Endothelial cell of umbilical vein (primary cell): ENCODE data around the gene DLGAP4. TPM values are rescaled to one million over a fixed set of nuclear protein-coding genes. Genes with fewer than 3 reads are reported as not detected.

Source experiments
- BruUV-seq: library from RNA; stranded (reverse); fragments of 400-500 nt; replicated peaks from 2 replicates; lab custom pipeline; 2021; lab: Mats Ljungman, UMichigan
- CTCF ChIA-PET: fragments of 300-600, 350-600 bp; sonication (Branson Sonifier 250); formaldehyde crosslinking; loops from one replicate; lab custom pipeline; 2021; ENCODE audit warnings: antibody characterized with exemption, inconsistent platforms; lab: Charles Lee
- POLR2A ChIA-PET: fragments of 300-600, 350-600 bp; sonication (Branson Sonifier 250); formaldehyde crosslinking; loops from one replicate; lab custom pipeline; 2021; ENCODE audit warnings: antibody characterized with exemption, inconsistent platforms; lab: Charles Lee
- DNase-seq: peaks from one replicate; pipeline ENCODE4 v3.0.0-alpha.2; 2011; ENCODE audit warnings: low read depth, low spot score
- FAIRE-seq: peaks from 2 replicates; lab custom pipeline; 2011; peaks lifted over from hg19 to GRCh38; lab: Jason Lieb, UNC
- H2AFZ ChIP-seq: 2 replicates; pipeline ENCODE4 v1.6.0; 2012; ENCODE audit warnings: low read depth, low read length, control low read depth, inconsistent platforms
- H3K27ac ChIP-seq: 2 replicates; pipeline ENCODE4 v1.5.1; 2011; ENCODE audit warnings: low read depth, mild to moderate bottlenecking, control low read depth, low read length, moderate library complexity; ENCODE audit not compliant: insufficient read depth
- H3K27me3 ChIP-seq, 2 experiments: 2 replicates each; pipeline versions ENCODE4 v1.6.0 to v1.6.1; 2011; ENCODE audit warnings: low read length in 2 of 2, mixed read lengths in 1 of 2; ENCODE audit not compliant: control insufficient read depth in 2 of 2, insufficient read depth in 2 of 2
- H3K36me3 ChIP-seq, 2 experiments: 2 replicates in 1 of 2; 3 replicates in 1 of 2; pipeline ENCODE4 v1.5.1; 2011; ENCODE audit warnings: low read length in 2 of 2, mild to moderate bottlenecking in 1 of 2, moderate library complexity in 1 of 2; ENCODE audit not compliant: control insufficient read depth in 2 of 2, insufficient read depth in 2 of 2; ENCODE audit errors: extremely low read depth in 1 of 2
- H3K4me1 ChIP-seq: 3 replicates; pipeline ENCODE4 v1.5.1; 2011; ENCODE audit warnings: mild to moderate bottlenecking, low read length; ENCODE audit not compliant: control insufficient read depth, insufficient read depth; ENCODE audit errors: extremely low read depth
- H3K4me2 ChIP-seq: 2 replicates; pipeline ENCODE4 v1.6.1; 2011; ENCODE audit warnings: low read length, control low read depth, mixed read lengths; ENCODE audit not compliant: insufficient read depth
- H3K4me3 ChIP-seq, 3 experiments: fragments of 200-600 bp in 1 of 3; sonication (generic), shearing (Covaris generic) in 1 of 3; replicated peaks in 1 of 3; 2 replicates each; pipeline ENCODE4 v1.5.1; 2011 to 2016; ENCODE audit warnings: control low read depth in 3 of 3, low read length in 3 of 3, mild to moderate bottlenecking in 2 of 3, inconsistent platforms in 1 of 3, low read depth in 1 of 3, moderate library complexity in 1 of 3; ENCODE audit not compliant: insufficient read depth in 1 of 3
- H3K79me2 ChIP-seq: 2 replicates; pipeline ENCODE4 v1.6.0; 2012; ENCODE audit warnings: low read length, inconsistent platforms; ENCODE audit not compliant: control insufficient read depth, insufficient read depth
- H3K9ac ChIP-seq: replicated peaks from 2 replicates; pipeline ENCODE3; 2011; ENCODE audit warnings: low read length, control low read depth; ENCODE audit not compliant: insufficient read depth; ENCODE audit errors: extremely low read depth
- H3K9me1 ChIP-seq: replicated peaks from 3 replicates; pipeline ENCODE4 v1.6.0; 2011; ENCODE audit warnings: mild to moderate bottlenecking, low read length; ENCODE audit not compliant: control insufficient read depth, insufficient read depth; ENCODE audit errors: extremely low read depth
- H3K9me3 ChIP-seq: replicated peaks from 2 replicates; pipeline ENCODE4 v1.5.1; 2012; ENCODE audit warnings: low read length, inconsistent platforms; ENCODE audit not compliant: control insufficient read depth, insufficient read depth
- H4K20me1 ChIP-seq: replicated peaks from 2 replicates; pipeline ENCODE3; 2011; ENCODE audit warnings: mild to moderate bottlenecking, low read length; ENCODE audit not compliant: control insufficient read depth, insufficient read depth; ENCODE audit errors: extremely low read depth
- EZH2 ChIP-seq: IDR thresholded peaks from 2 replicates; pipeline ENCODE4 v1.6.1; 2012; ENCODE audit warnings: borderline replicate concordance, low read depth, mild to moderate bottlenecking, moderate library complexity, low read length, inconsistent platforms; ENCODE audit not compliant: severe bottlenecking
- FOS ChIP-seq: IDR thresholded peaks from 2 replicates; pipeline ENCODE4 v1.6.1; 2011; ENCODE audit warnings: mild to moderate bottlenecking, low read length, moderate library complexity, borderline replicate concordance; ENCODE audit not compliant: insufficient read depth
- GATA2 ChIP-seq: IDR thresholded peaks from 2 replicates; pipeline ENCODE4 v1.7.0; 2011; ENCODE audit warnings: low read depth, mild to moderate bottlenecking, moderate library complexity, mixed read lengths, low read length; ENCODE audit not compliant: insufficient read length, insufficient read depth
- JUN ChIP-seq: IDR thresholded peaks from 2 replicates; pipeline ENCODE4 v1.6.1; 2011; ENCODE audit warnings: borderline replicate concordance, low read depth; ENCODE audit not compliant: insufficient read length, insufficient read depth
- MYC ChIP-seq: IDR thresholded peaks from one replicate; pipeline ENCODE4 v1.6.1; 2011; ENCODE audit warnings: mild to moderate bottlenecking, low read depth, low read length
- POLR2A ChIP-seq: IDR thresholded peaks from 2 replicates; pipeline ENCODE4 v1.6.1; 2012; ENCODE audit warnings: low read depth, mild to moderate bottlenecking, control low read depth, low read length
- POLR2AphosphoS5 ChIP-seq: IDR thresholded peaks from 2 replicates; pipeline ENCODE4 v1.6.1; 2012; ENCODE audit warnings: low read depth, mild to moderate bottlenecking, control low read depth, low read length, moderate library complexity; ENCODE audit not compliant: insufficient read depth
- dilution Hi-C: fragments of 300-500 bp; cut with MboI; formaldehyde crosslinking; loops from one replicate; pipeline ENCODE4 v1.15.0; 2019; ENCODE audit warnings: low sequenced_read_pairs; ENCODE audit not compliant: extremely low pct_ligation_motif_present
- intact Hi-C: fragments of 100-400 bp; cut with micrococcal nuclease; formaldehyde crosslinking; loops from one replicate; pipeline ENCODE4 v1.10.0; 2022
- polyA plus RNA-seq, 4 experiments: library from polyadenylated mRNA; depleted of rRNA in 3 of 4; stranded (reverse) in 3 of 4; unstranded in 1 of 4; fragments of >200 nt; gene quantifications; 2 replicates each; pipeline versions ENCODE4 v1.2.1 to v1.2.3, GENCODE V29; 2011 to 2012; ENCODE audit warnings: missing spikeins in 1 of 4
- total RNA-seq: library from RNA; stranded (reverse); gene quantifications from 2 replicates; pipeline ENCODE4 v1.2.3, GENCODE V29; 2021
- TF ChIP-seq, protein P1 (sequence below), 2 donors: IDR thresholded peaks; 1 replicate in 1 of 2; 2 replicates in 1 of 2; pipeline ENCODE4 v1.5.1; 2011; ENCODE audit warnings: low read length in 2 of 2, mild to moderate bottlenecking in 2 of 2, moderate library complexity in 2 of 2, control low read depth in 1 of 2, inconsistent platforms in 1 of 2, low read depth in 1 of 2; ENCODE audit not compliant: insufficient read depth in 1 of 2; ENCODE audit errors: extremely low read depth in 1 of 2
- TF ChIP-seq, protein P2 (sequence below): IDR thresholded peaks from 2 replicates; pipeline ENCODE4 v1.6.1; 2011; ENCODE audit not compliant: insufficient read depth, insufficient read length

DLGAP4 gene
- total and polyA plus RNA-seq, 2 donors (not counting 3 experiments of a cell fraction or from before 2014, with no cell fraction given): 57.5 to 125 TPM

DNA sequence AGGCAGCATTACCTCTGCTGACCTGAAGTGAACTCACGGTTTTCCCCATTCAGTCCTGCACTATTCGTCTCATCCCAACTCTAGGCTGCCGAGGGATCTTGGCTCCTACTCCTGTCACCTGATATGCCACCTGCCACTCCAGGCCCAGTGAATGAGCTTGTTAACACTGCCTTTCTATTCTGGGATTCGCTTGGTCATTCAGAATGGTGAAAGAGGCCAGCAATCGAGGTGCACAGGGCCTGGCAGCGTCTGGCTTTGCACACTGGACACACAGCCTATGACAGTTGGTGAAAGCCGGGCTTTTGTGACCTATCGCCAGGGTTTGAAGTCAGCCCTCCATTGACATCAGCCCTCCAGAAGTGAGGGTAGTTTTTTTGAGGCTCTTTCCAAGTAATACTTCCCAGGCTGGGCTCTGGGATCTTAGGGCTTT, 175.9 kb downstream of the DLGAP4 start:
- Histone ChIP-seq H3K79me2 (peaks cover 97% of the 10 kb centered on the region), H3K36me3 (peaks cover 0 to 9% of the 10 kb centered on the region in 2 experiments), H3K27me3 (no peaks in the 10 kb centered on the region), H3K9me1 (no peaks in the 10 kb centered on the region), H2AFZ (no peak overlapping the region), H3K4me1 (peaks cover 16% of the 10 kb centered on the region), H3K4me3 (no peak overlapping the region), H3K27ac (no peak overlapping the region), H4K20me1 (peaks cover 2% of the 10 kb centered on the region), H3K9ac (no peak overlapping the region), H3K4me2 (no peak overlapping the region), H3K9me3 (no peaks in the 10 kb centered on the region)
- CTCF ChIA-PET: interaction anchor here (1.0 to 2.7 kb wide), 5 partner anchors 10 to 292 kb away, joined by 3 to 7 read pairs (median 4); partner anchors contain the start of gene DSN1
- BruUV-seq: no TSS peak
- DNase-seq (no peak), FAIRE-seq (no peak)
- dilution Hi-C loops: no loop called here
- TF ChIP-seq GATA2 (no peak), POLR2AphosphoS5 (no peak), MYC (no peak), FOS (no peak), JUN (no peak), POLR2A (no peak), EZH2 (no peak)
- TF ChIP-seq, protein P1, sequence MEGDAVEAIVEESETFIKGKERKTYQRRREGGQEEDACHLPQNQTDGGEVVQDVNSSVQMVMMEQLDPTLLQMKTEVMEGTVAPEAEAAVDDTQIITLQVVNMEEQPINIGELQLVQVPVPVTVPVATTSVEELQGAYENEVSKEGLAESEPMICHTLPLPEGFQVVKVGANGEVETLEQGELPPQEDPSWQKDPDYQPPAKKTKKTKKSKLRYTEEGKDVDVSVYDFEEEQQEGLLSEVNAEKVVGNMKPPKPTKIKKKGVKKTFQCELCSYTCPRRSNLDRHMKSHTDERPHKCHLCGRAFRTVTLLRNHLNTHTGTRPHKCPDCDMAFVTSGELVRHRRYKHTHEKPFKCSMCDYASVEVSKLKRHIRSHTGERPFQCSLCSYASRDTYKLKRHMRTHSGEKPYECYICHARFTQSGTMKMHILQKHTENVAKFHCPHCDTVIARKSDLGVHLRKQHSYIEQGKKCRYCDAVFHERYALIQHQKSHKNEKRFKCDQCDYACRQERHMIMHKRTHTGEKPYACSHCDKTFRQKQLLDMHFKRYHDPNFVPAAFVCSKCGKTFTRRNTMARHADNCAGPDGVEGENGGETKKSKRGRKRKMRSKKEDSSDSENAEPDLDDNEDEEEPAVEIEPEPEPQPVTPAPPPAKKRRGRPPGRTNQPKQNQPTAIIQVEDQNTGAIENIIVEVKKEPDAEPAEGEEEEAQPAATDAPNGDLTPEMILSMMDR (IDR thresholded peaks at IDR 0.05; ENCODE audit: extremely low read depth in 1 of 2, insufficient read depth in 1 of 2, low read depth in 1 of 2, low read length in 2 of 2): no peak
- TF ChIP-seq, protein P2, sequence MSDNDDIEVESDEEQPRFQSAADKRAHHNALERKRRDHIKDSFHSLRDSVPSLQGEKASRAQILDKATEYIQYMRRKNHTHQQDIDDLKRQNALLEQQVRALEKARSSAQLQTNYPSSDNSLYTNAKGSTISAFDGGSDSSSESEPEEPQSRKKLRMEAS: no peak
- intact Hi-C loops: no loop called here
- POLR2A ChIA-PET: no interaction called here
